HG03039 (cell line): ENCODE results near the gene ZNF84.

Experiments used
- ATAC-seq: cut with Tn5 transposase; IDR thresholded peaks from one replicate; pipeline ENCODE4 v1.9.1; 2021; ENCODE audit warnings: mild to moderate bottlenecking, moderate library complexity; ENCODE audit not compliant: unreplicated experiment

The ZNF84 gene

GRCh38 chr12:133037207-133038005, at the start of gene ZNF84:
ZNF84 (plus strand) TSS chr12:133037509; CDS start chr12:133041468, 3,959 bp downstream.
- peak; percentile 95 for ATAC-seq

GRCh38 chr12:132998741-132999140, 38.6 kb upstream of the ZNF84 start:
- ATAC-seq, result no peak

GRCh38 chr12:133010657-133011297, 26.5 kb upstream of the ZNF84 start:
- ATAC-seq, result no peak

- ATAC-seq, result no peak
These were observed 13.7 kb upstream of the ZNF84 start for GRCh38 chr12:133023566-133023965.

GRCh38 chr12:133026996-133027395, 10.3 kb upstream of the ZNF84 start:
- ATAC-seq, result no peak

GRCh38 chr12:133038118-133038709, 905 bp downstream of the ZNF84 start:
- no peak for ATAC-seq

GRCh38 chr12:133046698-133047097, 9.4 kb downstream of the ZNF84 start:
- no peak for ATAC-seq

- no peak for ATAC-seq
These were observed 20.1 kb downstream of the ZNF84 start for GRCh38 chr12:133057446-133057845.

- no peak for ATAC-seq
These were observed 21.1 kb downstream of the ZNF84 start for GRCh38 chr12:133058203-133059113.

- ATAC-seq, result no peak
These were observed 24.6 kb downstream of the ZNF84 start for GRCh38 chr12:133061954-133062353.

GRCh38 chr12:133063556-133063955, 26.2 kb downstream of the ZNF84 start:
- ATAC-seq, result no peak

GRCh38 chr12:133073836-133074235, 36.5 kb downstream of the ZNF84 start:
- ATAC-seq, result no peak

- peak; percentile 78 for ATAC-seq
These were observed 42.7 kb downstream of the ZNF84 start for GRCh38 chr12:133080026-133080367.

- ATAC-seq, result peak; percentile 71
These were observed 43.3 kb downstream of the ZNF84 start, which contains the start of gene ZNF140 for GRCh38 chr12:133080368-133081158. ZNF140 (plus strand) TSS chr12:133080923; CDS start chr12:133081321, 398 bp downstream.

GRCh38 chr12:133081159-133081780, 44.0 kb downstream of the ZNF84 start:
- no peak for ATAC-seq

GRCh38 chr12:133083345-133083744, 46.0 kb downstream of the ZNF84 start:
- no peak for ATAC-seq

GRCh38 chr12:133105620-133106019, 68.3 kb downstream of the ZNF84 start:
- no peak for ATAC-seq

GRCh38 chr12:133106253-133106652, 68.9 kb downstream of the ZNF84 start:
- no peak for ATAC-seq

GRCh38 chr12:133107121-133107520, 69.8 kb downstream of the ZNF84 start:
- ATAC-seq, result no peak

- no peak for ATAC-seq
These were observed 70.8 kb downstream of the ZNF84 start for GRCh38 chr12:133108150-133108549.
